Measurements from ENCODE around the gene GPR63.
"Not testable (repeated sequence)": the region's sequence is repeated elsewhere in the genome, so short reads cannot be mapped to it uniquely, and the experiment has no call there.

GPR63 gene, protein sequence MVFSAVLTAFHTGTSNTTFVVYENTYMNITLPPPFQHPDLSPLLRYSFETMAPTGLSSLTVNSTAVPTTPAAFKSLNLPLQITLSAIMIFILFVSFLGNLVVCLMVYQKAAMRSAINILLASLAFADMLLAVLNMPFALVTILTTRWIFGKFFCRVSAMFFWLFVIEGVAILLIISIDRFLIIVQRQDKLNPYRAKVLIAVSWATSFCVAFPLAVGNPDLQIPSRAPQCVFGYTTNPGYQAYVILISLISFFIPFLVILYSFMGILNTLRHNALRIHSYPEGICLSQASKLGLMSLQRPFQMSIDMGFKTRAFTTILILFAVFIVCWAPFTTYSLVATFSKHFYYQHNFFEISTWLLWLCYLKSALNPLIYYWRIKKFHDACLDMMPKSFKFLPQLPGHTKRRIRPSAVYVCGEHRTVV

DNA sequence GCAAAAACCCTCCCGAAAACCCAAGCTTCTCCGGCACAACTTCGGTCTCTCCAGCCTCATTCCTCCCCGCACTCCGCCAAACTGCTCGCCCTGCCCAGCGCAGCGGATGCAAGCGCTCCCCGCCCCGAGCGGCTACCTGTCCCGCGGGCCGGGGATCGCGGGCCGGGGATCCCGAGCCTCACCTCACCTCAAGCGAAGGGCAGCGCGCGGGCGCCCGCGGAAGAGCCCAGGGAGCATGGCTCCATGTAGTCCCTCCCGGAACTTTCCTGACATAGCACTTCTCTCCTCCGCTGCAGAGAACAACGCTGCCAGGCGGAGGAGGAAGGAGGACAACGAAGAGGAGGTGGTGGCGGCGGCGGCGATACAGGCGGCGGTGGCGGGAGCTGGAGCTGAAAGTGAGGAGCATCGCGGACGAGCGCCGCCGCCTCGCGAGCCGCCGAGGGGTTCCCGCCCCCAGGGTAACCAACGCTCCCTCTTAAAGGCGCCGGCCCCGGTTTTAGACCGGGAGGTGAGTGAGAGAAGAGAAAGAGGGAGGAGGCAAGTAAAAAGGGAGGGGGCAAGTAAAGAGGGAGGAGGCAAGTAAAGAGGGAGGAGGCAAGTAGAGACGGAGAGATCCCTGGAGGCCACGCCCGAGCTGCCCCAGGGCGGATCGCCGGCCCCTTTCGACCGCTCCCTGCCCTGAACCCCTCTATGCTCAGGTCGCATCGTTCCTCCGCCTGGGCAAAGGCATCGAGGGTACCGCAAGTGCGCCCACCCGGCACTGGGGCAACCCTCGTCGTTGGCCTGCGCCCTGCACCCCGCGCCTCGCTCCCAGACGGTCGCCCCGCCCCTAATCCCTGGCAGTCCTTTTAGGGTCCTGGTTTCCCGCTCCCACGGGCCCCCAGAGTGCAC, at the start of gene GPR63:
Gene GPR63 (minus strand): TSS at position 397 of the 891 bp plus-strand sequence. CDS start 37,746 bp downstream, outside the sequence.
- peak in 42 of 56 donors; percentile 4 to 58 (median 37) for DNase-seq

DNA sequence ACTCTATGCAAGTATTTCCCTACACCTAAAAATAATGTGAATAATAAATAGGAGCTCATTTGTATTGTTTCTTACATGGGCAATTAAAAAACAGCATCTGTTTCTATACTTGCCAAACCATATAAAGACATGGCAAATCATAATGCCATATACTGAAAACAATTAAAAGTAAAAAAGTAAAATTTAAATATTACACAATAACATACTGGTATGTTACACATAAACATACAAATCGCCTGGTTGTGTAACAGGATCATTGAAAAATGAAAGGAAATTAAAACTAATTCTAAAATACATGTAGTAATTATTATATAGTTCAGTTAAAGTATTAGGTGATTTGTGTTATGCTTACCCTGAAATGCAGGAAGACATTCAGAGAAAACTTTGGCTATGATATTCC, 49.2 kb upstream of the GPR63 start:
- no peak for DNase-seq

DNA sequence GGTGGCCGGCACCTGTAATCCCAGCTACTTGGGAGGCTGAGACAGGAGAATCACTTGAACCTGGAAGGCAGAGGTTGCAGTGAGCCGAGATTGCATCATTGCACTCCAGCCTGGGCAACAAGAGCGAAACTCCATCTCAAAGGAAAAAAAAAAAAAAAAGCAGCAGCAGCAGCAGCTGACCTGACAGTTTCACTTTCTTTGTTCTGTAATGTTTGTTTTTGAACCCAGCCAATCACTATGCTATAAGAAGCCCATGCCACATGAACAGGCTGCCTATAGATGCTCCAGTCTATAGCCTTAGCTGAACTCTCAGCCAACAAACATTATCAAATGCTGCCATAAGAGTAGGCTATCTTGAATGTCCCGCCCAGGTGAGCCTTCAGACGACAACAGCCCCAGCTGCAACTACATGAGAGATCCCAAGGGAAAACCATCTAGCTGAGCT, 47.9 kb upstream of the GPR63 start:
- DNase-seq = not testable (repeated sequence)

DNA sequence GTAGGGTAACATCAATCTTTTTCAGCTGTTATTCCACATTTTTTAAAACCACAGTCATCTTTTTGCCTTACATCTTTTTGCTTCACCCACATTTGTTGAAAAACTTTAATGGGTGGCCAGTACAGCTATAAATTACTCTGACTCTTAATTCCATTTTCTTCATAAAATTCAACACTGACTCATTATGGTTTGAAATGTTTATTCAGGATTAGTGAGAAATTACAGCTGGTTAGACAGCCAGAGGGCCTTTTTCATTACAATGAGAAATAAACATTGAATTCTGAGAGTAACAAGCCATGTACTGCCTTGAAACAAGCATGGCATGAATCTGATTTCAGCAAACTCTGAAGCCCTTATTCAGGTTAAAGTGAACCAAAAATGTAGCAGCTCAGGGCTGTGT, 40.9 kb upstream of the GPR63 start:
- no peak for DNase-seq

- peak in 11 of 56 donors; percentile 1 to 33 (median 13) for DNase-seq
Measured at GRCh38 chr6:96876886-96877545, 39.7 kb upstream of the GPR63 start.

DNA sequence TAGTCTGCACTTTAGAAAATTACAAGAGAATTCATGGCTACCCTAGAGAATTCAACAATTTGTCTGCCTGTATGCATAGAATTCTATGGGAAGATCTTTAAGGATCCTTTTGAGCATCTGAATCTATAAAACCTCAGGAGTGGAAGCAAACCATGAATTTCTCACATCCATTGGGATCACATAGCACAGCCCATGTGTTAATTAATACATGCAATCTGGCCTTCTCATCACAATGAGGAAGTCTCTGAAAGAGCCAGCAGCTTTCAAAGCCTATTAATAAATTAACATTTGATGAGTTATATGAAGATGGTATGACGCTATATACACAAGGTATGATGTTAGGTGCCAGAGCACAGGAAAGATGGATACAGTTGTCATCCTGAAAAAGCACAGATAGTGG, 35.7 kb upstream of the GPR63 start:
- DNase-seq = no peak

DNA sequence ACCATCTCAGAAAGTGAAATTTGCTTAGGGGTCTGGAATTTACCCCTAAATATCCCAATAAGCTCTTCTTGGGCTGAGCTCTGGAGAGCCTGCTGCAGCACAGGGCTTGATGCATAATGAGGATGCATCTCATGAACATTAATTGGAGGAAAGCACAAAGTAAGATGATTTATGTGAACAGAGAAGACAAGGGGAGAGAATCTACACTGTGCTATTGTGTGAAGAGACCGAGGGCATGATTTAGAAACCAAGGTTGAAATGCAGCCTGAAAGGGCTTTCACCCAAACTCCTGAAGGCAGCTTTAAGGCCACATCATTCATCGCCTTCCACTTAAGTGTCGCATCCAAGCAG, 27.8 kb upstream of the GPR63 start:
- DNase-seq = no peak

DNA sequence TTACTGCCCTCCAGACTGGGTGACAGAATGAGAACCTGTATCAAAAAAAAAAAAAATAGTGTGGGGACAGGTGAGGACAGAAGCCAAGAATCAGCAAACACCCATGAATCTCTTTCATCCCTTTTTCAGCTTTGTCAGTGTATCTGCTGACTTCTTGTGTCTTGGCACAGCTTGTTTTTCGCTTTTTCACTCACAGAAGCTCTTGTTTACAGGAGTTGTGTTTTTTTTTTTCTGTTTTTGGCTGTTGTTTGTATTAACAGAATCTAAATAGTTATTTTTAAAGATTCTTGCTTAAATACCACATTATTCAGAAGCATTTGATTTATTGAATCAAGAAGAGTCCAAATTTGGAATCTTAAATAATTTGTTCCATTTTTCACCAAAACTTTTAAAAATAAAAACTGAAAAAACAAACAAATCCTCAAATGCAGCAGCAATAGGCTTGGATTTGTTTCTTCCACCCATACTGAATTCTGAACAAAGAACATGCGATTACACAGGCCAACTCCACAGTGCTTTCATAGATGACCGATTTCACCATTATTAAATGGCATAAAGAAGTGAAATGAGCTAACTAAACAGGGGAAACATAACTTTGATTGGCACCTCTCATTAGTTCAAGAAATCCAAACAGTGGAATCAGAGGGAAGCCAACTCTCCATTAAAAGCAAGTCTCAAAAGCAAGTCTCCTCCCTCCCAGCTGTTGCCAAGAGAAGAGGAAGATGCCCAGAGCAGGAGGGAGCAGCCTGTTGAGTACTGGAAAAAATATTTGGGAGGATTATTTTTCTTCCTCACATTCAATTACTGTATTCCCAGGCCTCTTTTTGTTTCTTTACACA, 27.2 kb upstream of the GPR63 start:
- no peak for DNase-seq

- DNase-seq = no peak
Measured at GRCh38 chr6:96862560-96862959, 25.3 kb upstream of the GPR63 start.

- DNase-seq = no peak
Measured at GRCh38 chr6:96861588-96861987, 24.3 kb upstream of the GPR63 start.

- DNase-seq = no peak
Measured at GRCh38 chr6:96856856-96857255, 19.6 kb upstream of the GPR63 start.

- DNase-seq = no peak
Measured at GRCh38 chr6:96853083-96853482, 15.8 kb upstream of the GPR63 start.

- DNase-seq = no peak
Measured at GRCh38 chr6:96852605-96853004, 15.3 kb upstream of the GPR63 start.

DNA sequence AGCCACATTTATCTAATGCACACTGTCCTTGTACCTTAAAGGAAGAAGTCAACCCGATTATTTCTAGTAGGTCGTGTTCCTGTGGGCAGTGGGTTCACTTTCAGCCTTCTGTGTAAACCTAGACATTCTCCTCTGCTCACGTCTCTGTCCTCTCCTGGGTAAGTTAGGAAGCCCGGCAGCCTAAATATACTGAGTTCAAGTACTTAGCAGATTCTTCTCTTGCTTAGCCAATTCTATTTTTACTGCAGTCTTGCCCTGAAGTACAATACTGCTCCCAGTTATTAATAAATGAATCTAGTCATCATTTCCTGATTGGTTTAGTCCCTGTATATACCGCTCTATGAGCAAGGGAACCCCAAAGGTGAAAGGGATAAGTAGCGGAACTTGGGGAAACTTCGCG, 14.6 kb upstream of the GPR63 start:
- no peak for DNase-seq

DNA sequence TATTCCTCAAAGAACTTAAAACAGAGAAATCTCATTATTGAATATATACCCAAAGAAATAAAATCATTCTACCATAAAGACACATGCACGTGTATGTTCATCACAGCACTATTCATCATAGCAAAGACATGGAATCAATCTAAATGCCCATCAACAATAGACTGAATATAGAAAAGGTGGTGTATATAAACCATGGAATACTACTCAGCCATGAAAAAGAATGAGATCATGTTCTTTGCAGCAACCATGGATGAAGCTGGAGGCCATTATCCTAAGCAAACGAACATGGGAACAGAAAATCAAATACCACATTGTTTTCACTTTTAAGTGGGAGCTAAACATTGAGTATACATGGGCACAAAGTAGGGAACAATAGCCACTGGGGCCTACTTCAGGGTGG, 12.3 kb upstream of the GPR63 start:
- DNase-seq = no peak

GRCh38 chr6:96844530-96844929, 7.3 kb upstream of the GPR63 start:
- no peak for DNase-seq

GRCh38 chr6:96841345-96841744, 4.1 kb upstream of the GPR63 start:
- no peak for DNase-seq

DNA sequence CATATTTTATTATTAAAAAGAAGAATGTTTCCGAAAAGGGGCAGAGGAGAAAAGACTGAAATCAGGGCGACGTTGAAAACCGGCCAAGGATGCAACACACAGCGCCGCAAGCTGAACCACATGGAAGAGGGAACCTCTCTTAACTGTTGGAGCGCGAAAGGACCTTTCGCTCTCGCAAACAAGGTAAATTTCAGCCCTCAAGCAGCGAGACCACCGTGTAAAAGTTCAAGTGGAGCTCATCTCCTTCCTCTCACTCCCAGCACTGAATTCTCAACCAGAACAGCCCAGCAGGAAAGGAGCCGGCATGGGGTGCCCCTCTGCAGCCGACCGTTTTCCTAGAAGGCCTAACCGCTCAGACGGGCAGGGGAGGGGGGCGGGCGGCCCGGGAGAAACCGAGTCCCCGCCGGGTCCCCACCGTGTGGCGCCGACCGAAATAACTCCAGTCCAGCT, 621 bp downstream of the GPR63 start:
- DNase-seq = peak in 12 of 56 donors; percentile 1 to 41 (median 24)

- no peak for DNase-seq
Measured at GRCh38 chr6:96834070-96834469, 3.2 kb downstream of the GPR63 start.

- DNase-seq = no peak
Measured at GRCh38 chr6:96832780-96833179, 4.5 kb downstream of the GPR63 start.

- no peak for DNase-seq
Measured at GRCh38 chr6:96826865-96827264, 10.4 kb downstream of the GPR63 start.
